NCI-H187 treated with DMSO at 0.1 percent for 48 hours (cell line): ENCODE data around the gene GNG7.
A peak's percentile ranks its signal among the peaks of the same experiment; 100 is the strongest.
"Not testable (repeated sequence)": the region's sequence is repeated elsewhere in the genome, so short reads cannot be mapped to it uniquely, and the experiment has no call there.

ENCODE experiments used
- DNase-seq: peaks from one replicate; lab custom pipeline; 2025; lab: John Stamatoyannopoulos, UW

The GNG7 gene

DNA sequence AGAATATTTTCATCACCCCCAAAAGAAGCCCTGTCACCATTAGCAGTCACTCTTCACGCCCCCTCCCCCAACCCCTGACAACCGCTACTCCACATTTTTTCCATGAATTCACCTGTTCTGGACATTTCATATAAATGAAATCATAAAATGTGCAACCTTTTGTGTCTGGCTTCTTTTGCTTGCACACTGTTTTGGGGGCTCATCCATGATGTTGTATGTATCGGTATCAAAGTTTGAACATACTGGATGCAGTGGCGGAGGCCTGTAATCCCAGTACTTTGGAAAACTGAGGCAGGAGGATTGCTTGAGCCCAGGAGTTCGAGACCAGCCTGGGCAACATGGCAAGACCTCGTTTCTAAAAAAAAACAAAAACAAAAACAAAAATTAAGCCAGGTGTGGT lies 219.4 kb downstream of the GNG7 start:
- no peak for DNase-seq

DNA sequence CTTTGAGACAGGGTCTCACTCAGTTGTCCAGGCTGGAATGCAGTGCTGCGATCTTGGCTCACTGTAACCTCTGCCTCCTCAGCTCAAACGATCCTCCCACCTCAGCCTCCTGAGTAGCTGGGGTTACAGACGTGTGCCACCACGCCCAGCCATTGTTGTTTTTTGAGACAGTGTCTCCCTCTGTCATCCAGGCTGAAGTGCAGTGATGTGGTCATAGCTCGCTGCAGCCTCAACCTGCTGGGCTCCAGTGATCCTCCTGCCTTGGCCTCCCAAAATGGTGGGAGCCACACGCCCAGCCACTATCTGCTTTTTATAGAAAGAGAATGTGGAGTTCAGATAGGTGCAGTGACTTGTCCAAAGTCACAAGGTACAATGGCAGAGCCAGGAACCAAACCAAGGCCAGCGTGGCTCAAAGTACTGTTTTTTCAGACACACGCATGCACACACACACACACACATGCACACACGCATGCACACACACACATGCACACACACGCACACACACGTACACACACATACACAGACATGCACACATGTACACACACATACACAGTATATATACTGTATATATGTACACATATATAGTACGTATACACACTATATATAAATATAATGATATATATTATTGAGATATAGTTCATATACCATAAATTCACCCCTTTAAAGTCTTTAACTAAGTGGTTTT lies 220.0 kb downstream of the GNG7 start:
- no peak for DNase-seq

DNA sequence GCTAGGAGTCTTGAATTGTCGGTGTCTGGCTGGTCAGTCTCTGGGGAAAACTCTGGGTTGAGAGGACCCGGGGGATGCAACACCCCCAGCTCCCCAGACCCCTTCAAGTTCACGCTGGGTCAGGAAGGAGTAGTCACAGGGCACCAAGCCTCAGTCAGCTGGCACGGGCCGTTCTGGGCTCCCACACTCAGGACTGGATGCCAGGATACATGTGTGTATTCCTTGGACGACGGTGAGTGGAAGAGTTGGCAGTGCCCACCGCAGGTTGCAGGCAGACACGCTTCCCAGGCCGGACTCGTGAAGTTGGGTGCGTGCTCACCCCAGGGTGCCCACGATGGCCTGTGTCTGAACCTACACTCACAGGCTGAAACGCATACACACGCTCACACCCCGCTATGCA lies 221.0 kb downstream of the GNG7 start:
- no peak for DNase-seq

DNA sequence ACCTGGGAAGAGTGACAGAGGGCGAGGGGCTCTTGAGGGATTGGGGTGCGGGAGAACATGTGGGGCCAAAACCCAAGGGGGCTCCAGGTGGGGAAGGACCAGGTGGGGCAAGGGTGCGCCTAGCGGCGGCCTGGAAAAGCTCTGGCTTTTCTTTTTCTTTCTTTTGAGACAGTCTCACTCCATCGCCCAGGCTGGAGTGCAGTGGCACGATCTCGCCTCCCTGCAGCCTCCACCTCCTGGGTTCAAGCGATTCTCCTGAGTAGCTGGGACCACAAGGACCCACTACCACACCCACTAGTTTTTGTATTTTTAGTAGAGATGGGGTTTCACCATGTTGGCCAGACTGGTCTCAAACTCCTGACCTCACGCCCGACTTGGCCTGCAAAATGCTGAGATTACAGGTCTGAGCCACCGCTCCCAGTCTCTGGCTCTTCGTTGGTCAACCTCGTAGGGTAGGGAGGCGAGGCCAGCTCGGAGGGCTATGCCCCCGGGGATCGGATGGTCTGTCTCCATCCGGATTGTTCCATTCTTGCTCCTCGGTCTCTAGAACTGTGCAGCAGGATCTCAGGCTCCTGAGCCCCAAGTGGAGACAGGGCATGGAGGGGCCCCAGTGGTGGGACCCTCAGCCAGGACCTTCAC lies 222.8 kb downstream of the GNG7 start:
- no peak for DNase-seq

DNA sequence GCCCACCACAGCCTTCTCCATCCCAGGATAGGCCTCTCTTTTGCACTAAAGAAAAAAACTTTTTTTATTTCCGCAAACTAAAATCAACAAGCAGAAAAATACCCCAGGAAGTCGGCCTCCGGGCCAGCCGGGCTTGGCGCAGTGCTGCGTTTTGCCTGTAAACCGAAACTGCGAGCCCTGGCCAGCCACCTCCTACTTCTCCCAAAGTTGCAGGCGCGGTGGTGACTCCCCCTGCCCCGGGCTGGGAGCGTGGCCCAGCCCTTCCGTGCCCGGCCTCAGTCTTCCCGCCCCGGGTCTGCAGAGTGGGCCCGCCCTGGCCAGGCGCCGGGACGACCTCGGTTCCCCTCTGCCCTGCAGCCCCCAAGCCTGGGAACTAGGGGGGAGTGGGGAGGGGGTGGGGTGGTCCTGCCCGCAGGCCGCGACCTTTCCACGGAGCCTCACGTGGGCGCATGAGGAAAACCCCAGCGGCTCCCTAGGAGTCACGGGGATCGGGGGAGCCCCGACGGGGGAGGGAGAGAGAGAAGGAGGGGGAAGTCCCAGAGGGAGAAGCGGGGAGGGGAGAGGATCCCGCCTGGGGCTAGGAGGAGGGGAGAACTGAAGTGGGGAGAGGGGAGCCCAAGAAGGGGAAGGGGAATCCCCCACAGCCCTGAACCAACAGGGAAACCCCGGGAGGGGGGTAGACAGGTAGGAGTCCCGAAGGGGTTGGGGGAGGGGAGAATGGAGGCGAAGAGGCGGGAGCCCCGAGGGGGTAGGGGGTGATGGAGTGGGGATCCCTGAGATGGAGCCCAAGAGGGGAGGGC lies 223.5 kb downstream of the GNG7 start:
- DNase-seq, result no peak

DNA sequence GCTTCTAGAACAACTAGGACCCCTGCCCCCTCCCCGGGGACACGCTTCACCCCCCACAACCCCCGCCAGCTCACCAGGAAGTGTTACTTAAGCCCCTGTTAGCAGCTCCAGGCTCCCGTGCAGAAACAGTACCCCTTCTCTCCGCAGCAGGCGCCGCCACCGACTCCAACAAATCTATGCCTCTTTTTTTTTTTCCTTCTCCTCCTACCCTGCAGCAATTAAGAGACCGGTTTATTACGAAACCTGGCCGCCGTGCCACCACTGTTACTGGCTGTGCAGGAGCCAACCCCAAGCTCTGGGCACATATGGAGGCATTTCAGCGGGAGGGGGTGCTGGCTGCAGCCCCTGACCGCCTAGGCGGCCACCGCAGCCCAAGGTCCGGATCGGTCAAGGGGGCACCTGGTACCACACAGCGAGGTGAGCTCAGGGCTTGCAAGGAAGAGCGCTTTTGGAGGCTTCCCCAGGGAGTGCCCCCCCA lies 224.2 kb downstream of the GNG7 start:
- DNase-seq, result no peak

DNA sequence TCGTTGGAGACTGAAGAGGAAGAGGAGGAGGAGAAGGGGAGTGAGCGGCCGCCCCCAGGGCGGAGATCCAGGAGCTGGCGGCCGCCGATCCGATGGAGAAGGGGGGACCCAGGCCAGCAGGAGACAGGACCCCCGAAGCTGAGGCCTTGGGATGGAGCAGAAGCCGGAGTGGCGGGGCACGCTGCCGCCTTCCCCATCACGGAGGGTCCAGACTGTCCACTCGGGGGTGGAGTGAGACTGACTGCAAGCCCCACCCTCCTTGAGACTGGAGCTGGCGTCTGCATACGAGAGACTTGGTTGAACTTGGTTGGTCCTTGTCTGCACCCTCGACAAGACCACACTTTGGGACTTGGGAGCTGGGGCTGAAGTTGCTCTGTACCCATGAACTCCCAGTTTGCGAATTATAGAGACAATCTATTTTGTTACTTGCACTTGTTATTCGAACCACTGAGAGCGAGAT lies 224.7 kb downstream of the GNG7 start:
- no peak for DNase-seq

DNA sequence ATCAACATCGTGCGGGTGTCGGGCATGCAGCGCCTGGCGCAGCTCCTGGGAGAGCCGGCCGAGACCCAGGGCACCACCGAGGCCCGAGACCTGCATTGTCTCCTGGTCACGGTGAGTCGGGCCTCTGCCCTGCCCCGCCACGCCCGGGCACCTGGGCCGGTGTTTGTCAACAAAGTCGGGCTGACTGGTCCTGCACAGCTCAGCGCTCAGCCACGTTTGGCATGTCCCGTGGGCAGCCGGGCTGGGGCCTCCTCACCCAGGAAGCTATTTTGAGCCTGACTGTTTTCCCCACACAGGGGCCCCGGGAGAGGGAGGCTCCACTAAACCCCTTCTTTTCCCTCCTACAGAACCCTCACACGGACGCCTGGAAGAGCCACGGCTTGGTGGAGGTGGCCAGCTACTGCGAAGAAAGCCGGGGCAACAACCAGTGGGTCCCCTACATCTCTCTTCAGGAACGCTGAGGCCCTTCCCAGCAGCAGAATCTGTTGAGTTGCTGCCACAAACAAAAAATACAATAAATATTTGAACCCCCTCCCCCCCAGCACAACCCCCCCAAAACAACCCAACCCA lies 225.3 kb downstream of the GNG7 start:
- DNase-seq, result no peak

DNA sequence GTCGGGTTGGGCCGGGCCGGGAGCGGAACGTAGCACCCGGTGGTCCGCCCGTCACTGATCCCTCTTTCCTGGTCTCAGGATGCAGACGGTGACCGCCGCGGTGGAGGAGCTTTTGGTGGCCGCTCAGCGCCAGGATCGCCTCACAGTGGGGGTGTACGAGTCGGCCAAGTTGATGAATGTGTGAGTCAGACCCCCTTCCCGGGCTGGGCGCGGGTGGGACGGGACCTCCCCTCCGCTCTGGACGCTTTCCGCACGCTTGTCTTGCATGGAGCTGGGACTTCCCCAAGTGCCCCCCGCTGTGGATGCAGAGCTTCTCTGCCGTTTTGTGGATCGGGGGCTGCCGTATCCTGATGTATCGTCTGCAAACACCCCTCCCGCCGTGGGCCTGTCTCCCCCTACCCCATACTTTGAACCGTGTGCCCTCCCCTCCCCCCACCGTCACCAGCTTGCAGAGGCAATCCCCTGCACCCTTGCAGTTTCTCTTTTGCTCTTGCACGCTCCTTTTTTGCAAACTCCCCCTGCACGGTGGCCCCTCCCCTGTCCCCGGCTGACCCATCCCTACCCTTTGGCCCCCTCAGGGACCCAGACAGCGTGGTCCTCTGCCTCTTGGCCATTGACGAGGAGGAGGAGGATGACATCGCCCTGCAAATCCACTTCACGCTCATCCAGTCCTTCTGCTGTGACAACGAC lies 225.9 kb downstream of the GNG7 start:
- DNase-seq, result no peak

DNA sequence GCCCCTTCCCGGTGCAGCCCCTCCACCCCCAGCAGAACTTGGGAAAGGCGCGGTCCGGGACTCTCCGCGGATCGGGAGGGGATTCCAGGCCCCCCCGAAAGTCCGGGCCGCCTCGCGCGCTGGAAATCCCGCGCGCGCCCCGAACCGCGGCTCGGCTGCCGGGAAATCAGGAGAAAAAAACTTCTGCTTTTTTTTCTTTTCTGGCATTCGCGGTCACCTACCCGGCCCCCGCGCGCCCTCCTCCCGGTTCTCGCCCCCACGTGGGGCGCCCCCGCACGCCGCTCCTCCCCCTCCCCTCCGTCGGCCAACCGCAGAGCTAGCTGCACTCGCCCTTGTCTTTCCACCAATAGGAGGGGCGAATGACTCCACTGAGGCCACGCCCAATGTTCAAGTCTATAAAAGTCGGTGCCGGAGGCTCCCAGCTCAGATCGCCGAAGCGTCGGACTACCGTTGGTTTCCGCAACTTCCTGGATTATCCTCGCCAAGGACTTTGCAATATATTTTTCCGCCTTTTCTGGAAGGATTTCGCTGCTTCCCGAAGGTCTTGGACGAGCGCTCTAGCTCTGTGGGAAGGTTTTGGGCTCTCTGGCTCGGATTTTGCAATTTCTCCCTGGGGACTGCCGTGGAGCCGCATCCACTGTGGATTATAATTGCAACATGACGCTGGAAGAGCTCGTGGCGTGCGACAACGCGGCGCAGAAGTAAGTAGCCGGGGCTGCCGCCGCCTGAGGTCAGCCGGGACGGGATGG lies 226.6 kb downstream of the GNG7 start, which contains the start of gene GADD45B:
Gene GADD45B, plus strand, starts transcription at position 426 of the 749 bp plus-strand sequence. Its CDS starts 232 bp downstream, at position 658.
- peak; percentile 89 for DNase-seq

DNA sequence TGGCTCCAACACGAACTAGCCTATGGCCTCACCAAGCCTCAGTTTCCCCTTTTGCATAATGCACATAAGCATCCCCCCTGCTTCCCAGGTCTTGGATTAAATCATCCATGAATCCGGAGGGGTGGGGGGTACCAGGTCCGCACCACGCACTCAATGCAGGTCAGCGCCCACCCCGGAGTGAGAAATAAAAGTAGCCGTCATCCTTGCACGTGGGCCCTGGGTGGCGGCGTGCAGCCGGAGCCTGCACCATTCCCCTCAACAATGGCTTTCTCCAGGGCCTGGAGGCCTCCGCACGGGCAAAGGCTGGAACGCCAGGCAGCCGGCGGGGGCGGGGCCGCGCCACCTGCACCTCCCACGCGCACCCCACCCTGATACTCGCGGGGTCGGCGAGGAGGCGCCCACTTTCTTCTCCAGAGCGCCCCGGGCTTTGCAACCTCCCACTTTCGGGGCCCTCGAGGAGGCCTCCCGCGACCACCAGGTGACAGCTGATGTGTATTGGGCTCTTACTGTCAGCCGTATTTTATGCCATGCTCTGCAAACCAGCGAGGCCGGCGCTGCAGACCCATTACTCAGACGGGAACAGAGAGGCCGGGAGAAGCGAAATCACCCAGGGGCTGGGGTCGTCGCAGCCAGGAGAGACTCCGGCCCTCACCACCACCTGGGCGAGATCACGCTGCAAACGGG lies 227.3 kb downstream of the GNG7 start:
- no peak for DNase-seq

DNA sequence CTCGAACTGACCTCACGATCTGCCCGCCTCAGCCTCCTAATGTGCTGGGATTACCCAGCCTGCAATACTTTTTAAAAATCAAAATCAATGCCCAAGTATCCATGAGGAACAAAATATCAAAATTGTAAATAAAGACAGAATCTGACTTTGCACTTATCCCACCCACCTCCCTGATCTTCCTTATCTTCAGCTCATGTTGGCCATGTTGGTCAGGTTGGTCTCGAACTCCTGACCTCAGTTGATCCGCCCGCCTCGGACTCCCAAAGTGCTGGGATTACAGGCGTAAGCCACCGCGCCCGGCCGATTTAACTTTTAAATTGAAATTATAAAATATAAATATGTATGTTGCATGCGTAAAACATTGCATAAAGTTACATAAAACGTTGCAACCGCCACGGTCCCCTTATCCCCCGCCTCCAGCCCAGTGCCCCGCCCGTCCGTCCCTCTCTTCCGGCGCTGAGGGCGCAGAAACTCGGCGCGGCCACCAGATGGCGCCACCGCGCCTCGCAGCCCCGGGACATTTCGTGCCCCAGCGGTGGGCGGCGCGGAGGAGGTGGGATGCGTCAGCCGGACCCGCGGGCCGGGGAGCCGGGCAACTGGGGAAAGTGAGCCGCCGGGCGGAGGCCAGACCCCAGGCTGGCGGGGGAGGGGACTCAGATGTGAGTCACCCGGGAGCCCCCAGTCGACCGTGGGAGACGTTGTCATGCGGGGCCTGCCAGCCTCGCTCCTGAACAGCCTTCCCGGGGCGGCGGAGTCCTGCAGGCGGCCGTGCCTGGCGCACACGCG lies 228.1 kb downstream of the GNG7 start:
- peak; percentile 14 for DNase-seq

DNA sequence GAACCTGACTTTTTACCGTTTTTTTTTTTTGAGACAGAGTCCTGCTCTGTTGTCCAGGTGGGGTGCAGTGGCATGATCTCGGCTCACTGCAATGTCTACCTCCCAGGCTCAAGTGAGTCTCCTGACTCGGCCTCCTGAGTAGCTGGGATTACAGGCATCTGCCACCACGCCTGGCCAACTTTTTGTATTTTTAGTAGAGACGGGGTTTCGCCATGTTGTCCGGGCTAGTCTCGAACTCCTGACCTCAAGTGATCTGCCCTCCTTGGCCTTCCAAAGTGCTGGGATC lies 232.6 kb downstream of the GNG7 start:
- DNase-seq, result not testable (repeated sequence)

DNA sequence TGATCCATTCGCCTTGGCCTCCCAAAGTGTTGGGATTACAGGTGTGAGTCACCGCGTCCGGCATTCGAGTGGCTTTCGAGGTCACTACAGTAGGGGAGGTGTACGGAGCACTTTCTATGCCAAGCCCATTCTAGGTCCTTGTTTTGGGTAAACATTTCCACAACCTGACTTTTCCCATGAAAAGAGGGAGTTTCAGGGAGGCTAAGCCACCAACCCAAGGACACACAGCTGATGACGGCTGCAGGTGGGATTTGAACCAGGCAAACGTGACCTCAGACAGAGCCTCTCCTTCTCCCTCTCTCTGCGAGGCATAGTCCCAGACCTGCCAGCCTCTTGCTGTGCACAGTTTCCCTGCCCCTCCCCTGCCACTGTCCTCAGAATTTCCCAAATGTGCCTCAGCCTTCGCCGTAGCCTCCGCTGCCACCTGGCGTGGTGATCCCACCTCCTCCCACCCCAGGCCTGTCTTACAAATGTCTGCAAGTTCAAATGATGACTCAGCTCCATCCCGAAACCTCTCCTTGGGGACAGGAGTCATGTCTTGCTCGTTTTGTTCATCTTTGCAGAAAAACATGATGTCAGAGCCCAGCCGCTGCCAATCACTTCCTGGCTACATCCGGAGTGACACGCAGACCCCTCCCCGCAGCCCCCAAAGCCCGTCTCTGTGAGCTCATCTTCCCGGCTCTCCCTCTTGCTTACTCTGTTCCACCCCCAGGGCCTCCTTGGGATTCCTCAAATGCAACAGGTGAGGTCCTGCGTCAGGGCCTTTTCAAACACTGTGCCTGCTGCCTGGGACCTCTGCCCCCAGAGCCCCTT lies 233.2 kb downstream of the GNG7 start:
- no peak for DNase-seq

DNA sequence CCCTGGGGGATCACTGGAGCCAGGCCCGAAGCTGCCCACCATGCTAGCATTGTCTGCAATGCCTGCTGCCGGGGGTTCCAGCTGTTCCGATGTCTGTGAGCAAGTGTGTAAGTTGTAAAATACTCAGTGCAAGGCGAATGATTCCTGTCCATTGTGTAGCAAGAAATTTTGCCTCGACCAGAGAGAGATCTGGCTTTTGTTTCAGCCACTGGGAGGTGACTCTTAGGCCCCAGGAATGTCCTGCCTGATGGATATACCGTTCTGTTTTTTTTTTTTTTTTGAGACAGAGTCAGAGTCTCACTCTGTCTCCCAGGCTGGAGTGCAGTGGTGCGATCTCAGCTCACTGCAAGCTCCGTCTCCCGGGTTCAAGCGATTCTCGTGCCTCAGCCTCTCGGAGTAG lies 233.9 kb downstream of the GNG7 start:
- DNase-seq, result no peak

DNA sequence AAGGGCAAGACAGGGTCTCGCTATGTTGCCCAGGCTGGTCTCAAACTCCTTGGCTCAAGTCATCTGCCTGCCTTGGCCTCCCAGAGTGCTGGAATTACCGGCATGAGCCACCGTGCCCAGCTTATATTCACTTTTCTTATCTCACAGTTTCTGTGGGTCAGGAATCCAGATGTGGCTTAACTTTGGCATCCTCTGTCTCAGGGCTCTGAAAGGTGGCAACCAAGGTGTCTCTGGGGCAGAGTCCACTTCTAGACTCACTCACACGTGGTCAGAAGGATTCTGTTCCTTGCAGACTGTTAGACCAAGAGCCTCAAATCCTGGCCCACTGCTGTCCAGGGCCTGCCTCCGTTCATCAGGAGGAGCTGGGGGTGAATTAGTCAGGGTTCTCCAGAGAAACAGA lies 238.1 kb downstream of the GNG7 start:
- no peak for DNase-seq

DNA sequence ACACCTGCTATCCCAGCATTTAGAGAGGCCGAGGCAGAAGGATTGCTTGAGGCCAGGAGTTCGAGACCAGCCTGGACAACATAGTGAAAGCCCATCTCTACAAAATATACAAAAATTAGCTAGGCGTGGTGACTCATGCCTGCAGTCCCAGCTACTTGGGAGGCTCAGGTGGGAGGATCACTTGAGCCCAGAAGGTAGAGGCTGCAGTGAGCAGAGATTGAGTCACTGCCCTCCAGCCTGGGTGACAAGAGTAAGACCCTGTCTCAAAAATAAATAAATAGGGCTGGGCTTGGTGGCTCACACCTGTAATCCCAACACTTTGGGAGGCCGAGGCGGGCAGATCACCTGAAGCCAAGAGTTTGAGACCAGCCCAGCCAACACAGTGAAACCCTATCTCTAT lies 238.8 kb downstream of the GNG7 start:
- not testable (repeated sequence) for DNase-seq

DNA sequence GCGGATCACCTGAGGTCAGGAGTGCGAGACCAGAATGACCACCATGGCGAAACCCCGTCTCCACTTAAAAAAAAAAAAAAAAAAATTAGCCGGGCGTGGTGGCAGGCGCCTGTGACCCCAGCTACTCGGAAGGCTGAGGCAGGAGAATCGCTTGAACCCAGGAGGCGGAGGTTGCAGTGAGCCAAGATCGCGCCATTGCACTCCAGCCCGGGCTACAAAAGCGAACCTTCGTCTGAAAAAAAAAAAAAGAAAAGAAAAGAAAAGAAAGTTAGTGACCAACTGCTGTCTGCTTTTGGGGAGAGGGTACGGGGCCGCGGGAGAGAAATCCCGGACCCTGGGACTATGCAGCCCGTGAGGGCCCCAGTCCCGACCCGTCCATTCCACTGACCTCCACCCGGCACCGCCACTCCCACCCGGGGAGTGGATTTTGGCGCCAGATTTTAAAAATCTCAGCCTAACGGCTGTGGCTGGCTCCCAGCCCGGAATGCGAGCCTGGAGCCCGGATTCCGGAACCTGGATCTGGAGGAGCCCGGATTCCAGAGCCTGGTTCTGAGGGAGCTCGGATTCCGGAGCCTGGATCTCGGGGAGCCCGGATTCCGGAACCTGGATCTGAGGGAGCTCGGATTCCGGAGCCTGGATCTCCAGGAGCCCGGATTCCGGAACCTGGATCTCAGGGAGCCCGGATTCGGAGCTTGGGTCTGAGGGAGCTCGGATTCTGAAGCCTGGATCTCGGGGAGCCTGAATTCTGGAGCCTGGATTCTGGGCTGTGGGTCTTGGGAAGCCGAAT lies 239.7 kb downstream of the GNG7 start:
- DNase-seq, result peak; percentile 15
